HG03571 (cell line): ENCODE data around the gene OR52I1.

Source experiments
- ATAC-seq: cut with Tn5 transposase; IDR thresholded peaks from one replicate; pipeline ENCODE4 v1.9.1; 2021; ENCODE audit not compliant: unreplicated experiment

OR52I1 gene, protein sequence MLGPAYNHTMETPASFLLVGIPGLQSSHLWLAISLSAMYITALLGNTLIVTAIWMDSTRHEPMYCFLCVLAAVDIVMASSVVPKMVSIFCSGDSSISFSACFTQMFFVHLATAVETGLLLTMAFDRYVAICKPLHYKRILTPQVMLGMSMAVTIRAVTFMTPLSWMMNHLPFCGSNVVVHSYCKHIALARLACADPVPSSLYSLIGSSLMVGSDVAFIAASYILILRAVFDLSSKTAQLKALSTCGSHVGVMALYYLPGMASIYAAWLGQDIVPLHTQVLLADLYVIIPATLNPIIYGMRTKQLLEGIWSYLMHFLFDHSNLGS

DNA sequence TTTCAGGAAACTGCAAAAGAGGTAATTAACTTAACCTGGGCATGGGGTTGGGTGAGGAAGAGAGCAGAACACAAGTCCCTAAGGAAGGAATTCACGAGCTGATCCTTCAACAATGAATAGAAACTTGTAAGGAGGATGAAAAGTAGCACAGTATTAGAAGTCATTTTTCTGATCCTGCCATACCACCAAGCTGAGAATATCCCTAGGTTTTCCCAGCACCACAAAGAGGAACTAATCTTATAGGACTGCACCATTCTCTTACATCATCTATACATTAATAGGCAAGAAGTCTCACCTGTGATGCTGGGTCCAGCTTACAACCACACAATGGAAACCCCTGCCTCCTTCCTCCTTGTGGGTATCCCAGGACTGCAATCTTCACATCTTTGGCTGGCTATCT is at the start of gene OR52I1:
Gene OR52I1 (plus strand): TSS at position 301 of the 400 bp plus-strand sequence. CDS start 0 bp downstream, at position 301.
- ATAC-seq, result no peak

DNA sequence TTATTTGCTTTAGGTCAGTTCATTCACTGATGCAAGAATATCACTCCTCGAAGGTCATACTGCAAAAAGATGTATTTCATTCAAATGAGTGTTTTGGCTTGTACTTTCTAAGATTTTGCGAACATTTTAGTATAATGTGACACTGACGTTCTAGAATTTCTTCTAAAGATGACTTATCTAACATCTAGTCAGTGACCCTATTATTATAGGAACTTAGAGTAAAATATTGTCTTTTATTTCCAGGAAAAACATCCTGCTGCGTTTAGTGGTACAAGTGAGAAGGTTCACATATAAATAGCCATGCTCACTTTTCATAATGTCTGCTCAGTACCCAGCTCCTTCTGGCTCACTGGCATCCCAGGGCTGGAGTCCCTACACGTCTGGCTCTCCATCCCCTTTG is 48.9 kb upstream of the OR52I1 start, which contains the start of gene OR52M1:
Gene OR52M1 (plus strand): TSS at position 301 of the 400 bp plus-strand sequence. CDS start 0 bp downstream, at position 301.
- no peak for ATAC-seq

DNA sequence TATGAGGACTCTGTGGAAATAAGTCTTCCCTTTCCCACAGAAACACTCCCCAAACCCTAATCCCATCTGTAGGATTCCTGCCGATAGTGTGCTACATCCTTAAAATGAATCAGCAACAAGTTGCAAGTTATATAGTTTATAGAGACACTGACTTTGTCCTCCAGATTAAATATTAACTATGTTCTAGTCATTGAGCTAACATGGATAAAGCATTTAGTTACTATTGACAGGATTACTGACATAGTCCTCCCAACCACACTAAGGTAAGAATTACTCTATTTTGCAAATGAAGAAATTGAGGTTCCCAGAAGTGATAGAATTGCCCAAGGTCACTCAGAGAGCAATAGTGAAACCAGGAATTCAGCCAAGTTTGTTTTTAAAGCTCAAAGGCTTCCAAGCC is 47.0 kb upstream of the OR52I1 start:
- ATAC-seq, result no peak

DNA sequence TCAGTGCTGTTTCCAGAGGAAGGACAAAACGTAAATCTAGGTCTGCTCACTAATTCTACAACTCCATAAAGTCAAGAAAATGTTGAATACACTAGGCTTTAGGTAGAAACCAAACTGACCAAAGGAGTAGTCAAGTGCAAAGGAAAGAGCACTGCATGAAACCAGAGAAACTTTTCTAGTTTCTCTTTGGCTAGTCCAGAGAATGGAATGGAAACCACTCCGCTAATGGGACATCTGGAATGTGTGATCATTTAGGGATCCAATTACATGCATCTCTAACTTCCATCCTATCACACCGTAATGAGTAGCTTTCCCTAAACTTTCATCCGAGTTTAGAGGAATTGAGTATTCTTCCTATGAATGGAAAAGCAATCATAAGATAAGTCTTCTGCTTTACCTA is 46.4 kb upstream of the OR52I1 start:
- no peak for ATAC-seq

DNA sequence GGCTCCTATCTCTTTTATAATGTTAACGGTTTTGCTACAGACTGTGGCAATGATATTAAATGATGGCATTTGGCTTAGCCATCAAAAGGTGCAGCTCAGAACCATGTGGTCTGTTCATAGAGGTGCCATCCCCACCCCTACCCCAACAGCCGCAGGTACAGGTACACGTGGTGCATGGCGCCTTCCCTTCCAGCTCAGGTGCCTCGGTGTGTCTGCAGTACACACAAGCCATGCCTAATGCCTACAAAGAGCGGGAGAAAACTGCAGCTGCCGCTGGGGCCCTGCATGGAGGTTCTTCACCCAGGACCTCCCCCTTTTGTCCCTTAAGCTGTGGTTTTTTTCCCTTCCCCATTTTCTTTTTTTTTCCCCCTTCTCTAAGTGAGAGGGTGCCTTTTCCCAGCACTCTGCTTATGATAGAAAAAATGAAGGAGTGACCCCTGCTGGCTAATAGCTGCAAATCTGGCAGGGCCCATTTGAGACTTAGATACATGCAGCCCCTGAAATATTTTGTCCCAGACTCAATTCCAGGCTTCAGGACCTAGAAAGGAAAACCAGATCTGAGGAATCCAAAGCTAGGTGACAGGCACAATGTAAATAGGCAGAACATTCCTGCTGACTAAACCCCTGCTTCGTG is 42.4 kb upstream of the OR52I1 start:
- ATAC-seq, result no peak

DNA sequence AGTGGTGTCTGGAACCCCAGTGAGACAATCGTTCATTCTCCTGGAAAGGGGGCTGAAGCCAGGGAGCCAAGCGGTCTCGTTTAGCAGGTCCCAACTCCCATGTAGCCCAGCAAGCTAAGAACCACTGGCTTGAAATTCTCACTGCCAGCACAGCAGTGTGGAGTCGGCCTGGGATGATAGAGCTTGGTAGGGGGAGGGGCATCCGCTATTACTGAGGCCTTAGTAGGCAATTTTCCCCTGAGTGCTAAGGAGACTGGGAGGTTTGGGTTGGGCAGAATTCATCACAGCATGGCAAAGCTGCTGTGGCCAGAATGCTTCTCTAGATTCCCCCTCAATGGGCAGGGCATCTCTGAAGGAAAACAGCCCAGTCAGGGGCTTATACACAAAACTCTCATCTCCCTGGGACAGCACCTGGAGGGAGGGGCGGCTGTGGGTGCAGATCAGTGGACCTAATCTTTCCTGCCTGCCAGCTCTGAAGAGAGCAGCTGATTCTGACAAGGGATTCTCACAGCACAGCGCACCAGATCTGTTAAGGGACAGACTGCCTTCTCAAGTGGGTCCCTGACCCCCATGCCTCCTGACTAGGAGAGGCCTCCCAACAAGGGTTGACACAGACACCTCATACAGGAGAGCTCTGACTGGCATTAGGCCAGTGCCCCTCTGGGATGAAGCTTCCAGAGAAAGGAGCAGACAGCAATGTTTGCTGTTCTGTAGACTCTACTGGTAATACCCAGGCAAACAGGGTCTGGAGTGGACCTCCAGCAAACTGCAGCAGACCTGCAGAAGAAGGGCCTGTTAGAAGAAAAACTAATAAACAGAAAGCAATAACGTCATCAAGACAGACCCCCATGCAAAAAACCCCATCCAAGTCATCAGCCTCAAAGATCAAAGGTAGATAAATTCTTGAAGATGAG is 34.1 kb upstream of the OR52I1 start:
- no peak for ATAC-seq

DNA sequence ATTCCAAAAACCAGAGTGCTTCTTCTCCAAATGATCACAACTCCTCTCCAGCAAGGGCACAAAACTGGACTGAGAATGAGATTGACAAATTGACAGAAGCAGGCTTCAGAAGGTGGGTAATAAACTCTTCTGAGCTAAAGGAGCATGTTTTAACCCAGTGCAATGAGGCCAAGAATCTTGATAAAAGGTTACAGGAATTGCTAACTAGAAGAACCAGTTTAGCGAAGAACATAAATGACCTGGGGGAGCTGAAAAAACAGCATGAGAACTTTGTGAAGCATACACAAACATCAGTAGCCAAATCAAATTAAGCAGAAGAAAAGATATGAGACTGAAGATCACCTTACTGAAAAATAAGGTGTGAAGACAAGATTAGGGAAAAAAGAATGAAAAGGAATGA is 33.4 kb upstream of the OR52I1 start:
- no peak for ATAC-seq

DNA sequence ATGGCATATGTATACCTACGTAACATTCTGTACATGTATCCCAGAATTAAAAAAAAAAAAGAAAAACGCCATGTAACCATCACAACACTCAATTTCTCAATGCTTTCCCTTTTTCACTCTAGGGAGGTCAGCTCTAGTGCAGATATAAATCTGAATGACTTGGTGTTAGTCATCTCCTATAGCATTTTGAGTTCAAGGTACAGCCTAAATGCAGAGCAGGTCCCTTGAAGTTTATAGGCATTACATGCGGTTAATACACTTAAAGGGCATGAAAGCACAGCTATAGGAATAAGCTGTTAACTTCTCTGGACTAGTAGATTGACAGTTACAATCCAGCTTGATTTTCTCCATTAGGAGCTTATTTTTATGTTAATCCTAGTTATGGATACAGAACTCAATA is 28.5 kb upstream of the OR52I1 start:
- no peak for ATAC-seq

DNA sequence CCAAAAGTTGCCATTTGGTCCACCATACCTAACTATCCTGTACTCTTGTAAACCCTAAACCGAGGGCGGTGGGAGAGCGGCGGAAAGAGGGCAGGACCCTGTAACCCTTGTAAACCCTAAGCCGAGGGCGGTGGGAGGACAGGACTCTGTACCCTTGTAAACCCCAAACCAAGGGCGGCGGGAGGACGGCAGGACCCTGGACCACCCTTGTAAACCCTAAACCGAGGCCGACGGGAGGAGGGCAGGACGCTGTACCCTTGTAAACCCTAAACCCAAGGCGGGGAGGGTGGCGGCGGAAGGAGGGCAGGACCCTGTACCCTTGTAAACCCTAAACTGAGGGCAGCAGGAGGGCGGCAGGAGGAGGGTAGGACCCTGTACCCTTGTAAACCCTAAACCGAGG is 24.8 kb upstream of the OR52I1 start:
- ATAC-seq, result no peak

DNA sequence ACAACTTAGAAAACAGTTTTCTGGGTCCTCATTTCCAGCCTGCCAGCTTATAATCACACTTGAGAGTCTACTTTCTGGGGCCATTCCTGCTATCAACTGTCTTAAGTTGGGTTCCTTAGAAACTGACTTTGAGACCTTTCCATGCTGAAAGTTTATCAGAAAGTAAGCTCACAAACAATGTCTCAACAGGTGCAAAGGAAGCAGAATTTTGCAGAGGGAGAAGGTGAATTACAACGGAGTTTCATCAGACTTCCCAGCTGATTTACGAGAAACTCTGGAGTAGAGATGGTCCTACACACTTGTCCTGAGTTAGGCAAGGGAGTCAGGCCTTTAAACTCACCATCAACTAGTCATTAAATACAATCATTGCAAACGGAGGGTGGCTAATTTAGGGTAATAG is 17.0 kb upstream of the OR52I1 start:
- ATAC-seq, result no peak

DNA sequence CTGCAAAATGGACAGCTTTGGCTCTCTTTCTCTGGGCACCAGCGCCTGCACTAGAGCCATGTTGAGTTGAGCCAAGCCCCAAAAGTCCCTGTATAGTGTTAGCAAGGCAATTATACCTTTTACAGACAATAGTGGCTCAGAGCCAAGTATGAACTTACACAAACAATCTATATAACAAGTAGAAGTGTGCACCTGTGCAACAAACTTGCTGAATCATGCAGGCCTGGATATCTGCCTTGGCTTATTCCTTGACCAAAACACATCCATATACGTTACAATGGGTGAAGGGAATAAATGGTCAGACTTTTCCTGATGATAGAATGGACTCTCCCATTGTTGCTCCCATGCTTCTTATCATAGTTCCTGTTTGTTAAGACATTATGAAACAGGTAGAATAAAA is 16.1 kb upstream of the OR52I1 start:
- no peak for ATAC-seq

DNA sequence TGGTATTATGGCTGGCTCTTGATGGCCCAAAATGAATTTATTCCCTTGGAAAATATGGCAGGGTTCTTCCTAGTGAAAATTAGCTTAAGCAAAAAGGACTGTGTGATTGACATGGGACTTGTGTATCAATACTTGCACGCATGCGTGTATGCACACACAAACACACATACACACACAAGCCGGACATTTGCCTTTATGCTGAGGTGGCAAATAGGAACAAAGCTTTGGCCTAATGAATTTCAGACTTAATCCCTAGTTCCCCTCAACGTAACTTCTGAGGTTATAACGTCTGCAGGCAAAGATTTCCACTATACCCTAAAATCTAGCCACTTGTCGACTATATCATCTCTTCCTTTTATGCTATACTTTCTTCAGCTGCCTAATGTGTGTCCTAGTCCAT is 15.2 kb upstream of the OR52I1 start:
- no peak for ATAC-seq

DNA sequence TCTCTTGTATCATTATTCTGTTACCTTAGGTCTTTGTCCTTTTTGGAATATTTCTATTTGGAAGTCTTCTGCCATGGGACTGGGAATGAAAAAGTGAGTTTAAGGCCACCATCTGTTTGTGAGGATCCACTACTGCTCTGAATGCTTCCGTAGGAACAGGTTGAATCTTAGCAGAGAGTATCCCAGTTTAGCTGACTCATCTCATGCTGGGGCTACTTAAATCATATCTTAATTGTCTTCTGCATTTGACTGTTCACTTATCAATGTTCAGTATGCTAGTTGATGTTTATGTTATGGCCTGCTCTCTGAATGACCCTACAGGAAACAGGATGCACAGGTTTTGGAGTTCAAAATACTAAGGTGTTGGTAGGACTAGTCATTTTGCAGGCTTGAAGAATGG is 13.7 kb upstream of the OR52I1 start:
- ATAC-seq, result no peak

DNA sequence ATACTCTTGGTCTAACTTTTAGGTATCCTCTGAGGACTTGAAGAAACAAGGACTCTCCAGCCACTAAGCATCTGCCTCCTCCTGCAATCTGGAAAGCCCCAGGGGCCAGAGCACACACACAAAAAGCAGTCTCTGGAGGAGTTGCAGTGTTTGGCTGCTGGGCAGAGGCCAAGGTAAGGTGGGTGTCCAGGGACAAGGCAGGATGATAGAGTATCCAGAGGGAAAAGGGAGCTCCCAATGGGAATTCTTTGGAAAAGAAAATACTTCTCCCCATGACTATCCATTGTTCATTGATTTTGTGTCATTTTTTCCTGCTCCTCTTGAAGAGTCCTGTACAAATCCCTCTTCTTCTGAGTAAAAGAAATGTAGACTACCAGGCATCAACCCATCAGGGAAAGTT is 12.4 kb upstream of the OR52I1 start, which contains the start of gene OR52I2:
Gene OR52I2 (plus strand): TSS at position 301 of the 400 bp plus-strand sequence.
- no peak for ATAC-seq

DNA sequence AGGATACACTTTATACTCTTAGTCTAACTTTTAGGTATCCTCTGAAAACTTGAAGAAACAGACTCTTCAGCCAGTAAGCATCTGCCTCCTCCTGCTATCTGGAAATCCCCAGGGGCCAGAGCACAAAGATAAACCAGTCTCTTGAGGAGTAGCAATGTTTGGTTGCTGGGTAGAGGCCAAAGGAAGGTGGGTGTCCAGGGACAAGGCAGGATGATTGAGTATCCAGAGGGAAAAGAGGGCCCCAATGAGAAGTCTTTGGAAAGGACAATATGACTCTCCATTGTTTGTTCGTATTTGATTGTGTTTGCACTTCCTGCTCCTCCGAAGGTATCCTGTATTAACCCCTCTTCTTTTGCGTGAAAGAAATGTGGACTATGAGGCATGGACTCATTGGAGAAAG is 4.8 kb upstream of the OR52I1 start:
- ATAC-seq, result no peak

DNA sequence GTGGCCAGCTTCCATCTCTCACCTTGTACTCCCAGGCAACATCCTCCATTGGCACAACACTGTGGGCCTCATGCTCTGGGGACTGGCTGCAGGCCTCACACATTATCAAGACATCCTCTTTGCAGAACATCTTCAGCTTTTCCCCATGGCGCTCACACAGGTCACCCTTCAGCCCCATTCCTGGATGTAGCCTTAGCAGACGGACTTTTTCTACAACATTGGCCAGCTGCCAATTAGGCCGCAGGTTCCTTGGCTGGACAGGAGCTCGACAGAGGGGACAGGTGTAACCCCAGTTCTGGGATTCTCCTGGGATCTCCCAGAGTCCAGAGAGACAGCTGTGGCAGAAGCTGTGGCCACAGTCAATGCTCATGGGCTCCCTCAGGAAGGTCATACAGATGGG is 11.2 kb downstream of the OR52I1 start:
- no peak for ATAC-seq

DNA sequence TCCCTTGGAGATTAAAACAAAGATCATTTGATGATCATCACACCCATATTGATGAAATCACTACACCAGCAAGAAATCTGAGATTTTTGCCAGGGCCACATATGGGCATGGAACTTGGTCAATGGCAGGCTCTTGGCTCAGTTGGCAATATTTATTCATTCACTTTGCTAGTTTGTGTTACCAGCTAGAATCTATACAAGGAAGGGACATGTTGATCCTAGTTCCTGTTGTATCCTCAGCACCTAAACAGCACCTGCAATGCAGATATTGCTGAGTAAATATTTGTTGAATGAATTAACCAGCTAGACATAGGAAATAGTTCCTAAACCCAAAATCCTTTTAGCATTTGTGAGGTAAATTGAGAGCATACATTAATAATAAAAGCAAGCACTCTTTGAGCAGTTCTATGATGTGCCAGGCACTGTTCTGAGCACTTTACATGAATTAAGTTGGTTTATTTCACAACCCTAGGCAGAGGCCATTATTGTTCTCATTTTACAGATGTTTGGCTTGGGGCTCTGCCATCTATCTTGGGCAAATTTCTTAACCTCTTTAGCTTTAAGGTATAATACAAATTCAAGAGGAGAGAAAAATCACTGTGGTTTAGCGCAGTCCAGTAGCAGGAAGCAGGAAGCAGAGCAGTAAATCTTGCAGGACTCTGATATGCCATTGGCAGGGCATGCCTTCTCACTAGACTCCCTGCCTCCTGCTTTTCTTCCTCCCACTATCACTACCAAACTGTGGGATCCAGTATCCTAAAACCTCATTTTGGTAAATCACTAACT is 12.6 kb downstream of the OR52I1 start:
- ATAC-seq, result no peak

DNA sequence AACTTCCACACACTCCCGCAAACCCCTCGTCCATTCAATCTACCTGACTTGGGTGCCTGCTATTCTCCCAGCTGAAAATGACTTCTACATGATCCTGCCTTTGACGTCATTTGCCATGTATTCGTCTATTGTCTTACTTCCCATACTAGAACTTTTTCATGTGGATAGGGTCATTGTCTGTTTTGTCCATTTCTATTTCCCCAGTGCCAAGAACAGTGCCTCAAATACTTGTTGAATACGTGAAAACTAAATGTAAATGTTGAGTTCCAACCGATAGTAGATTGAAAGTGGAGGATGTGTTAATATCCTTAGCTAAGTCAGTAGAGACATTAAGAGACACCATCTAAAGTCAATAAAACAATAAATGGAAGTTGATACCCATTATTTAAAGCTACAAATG is 13.3 kb downstream of the OR52I1 start:
- no peak for ATAC-seq

DNA sequence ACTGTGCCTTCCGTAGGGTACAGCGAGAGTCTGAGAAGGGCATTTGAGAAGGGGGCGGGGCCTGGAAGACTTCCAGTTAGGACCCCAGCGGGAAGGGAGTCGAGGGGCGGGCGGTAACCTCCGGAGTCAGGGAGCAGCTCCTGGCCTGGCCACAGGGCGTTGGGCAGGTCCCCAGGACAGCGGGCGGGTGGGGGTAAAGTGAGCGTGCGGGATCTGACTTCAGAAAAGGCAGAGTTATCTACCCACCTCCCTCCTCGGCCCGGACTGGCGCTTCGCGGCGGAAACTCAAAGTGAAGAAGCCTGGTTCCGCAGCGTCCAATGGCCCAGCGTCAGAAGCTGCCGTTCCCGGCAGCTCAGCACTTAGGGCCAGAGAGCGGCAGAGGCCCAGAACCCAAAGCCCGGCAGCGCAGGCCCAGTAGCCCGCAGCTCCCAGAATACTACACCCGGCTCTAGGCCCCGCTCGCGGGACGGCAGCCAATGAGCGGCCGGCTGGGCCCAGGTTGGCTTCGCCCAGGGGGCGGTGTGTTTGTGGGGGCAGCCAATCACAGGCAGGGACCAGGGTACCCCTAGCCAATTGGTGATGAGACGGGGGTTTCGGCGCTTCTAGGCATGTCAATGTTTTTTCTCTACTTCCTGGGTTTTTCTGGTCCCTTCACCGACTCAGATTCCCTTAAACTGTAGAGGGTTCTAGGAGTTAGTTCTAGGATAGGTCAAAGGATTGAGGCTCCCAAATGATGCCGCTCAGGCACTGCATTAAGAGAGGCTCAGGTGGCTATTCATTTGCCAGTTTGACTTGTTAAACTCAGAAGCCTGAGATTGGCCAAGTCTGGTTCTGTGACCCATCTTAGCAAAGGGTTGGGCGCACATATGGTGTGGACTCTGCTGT is 14.2 kb downstream of the OR52I1 start, which contains the start of gene TRIM68:
Gene TRIM68 (minus strand): TSS at position 451 of the 886 bp plus-strand sequence. CDS start 2,727 bp downstream, outside the sequence.
- peak; percentile 100 for ATAC-seq
